ENCODE measurements around the gene MTR. TPM values are rescaled to one million over a fixed set of nuclear protein-coding genes. Genes with fewer than 3 reads are reported as not detected.
"Not testable (repeated sequence)": the region's sequence is repeated elsewhere in the genome, so short reads cannot be mapped to it uniquely, and the experiment has no call there.

The MTR gene
- total RNA-seq, 2 experiments from 2014 or later: 52.5 to 54.7 TPM

DNA sequence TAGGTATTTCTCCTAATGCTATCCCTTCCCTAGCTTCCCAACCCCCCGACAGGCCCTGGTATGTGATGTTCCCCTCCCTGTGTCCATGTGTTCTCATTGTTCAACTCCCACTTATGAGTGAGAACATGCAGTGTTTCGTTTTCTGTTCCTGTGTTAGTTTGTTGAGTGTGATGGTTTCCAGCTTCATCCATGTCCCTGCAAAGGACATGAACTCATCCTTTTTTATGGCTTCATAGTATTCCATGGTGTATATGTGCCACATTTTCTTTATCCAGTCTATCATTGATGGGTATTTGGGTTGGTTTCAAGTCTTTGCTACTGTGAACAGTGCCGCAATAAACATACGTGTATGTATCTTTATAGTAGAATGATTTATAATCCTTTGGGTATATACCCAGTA, 61.6 kb downstream of the MTR start:
- POLR2A ChIA-PET, CTCF ChIA-PET: not testable (repeated sequence)

DNA sequence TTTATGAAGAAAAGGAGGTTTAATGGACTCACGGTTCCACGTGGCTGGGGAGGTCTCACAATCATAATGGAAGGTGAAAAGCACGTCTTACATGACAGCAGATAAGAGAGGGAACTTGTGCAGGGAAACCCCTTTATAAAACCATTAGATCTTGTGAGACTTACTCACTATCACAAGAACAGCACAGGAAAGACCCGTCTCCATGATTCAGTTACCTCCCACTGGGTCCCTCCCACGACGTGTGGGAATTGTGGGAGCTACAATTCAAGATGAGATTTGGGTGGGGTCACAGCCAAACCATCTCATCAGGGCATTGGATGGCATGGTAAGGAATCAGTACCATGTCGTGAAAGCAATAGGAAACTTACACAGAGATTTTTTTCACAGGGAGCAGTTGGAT, 63.1 kb downstream of the MTR start:
- POLR2A ChIA-PET: no interaction called here
- CTCF ChIA-PET: no interaction called here

DNA sequence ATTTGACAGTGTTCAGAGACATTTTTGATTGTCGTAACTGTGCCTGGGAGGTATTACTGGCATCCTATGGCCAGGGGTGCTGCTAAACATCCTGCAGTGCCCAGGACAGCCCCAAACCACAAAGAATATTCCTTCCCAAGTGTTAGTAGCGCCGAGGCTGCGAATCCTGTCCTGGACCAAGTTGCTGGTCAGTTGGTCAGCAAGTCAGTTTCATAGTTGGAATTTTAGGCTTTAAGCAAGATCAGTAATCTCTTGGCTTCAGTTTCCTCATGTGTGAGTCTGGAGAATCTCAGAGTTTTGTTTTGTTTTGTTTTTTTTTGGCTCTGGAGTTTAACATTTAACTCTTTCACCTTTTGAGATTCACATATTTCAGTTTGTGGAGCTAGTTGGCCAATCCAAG, 65.0 kb downstream of the MTR start:
- POLR2A ChIA-PET: no interaction called here
- CTCF ChIA-PET: no interaction called here

DNA sequence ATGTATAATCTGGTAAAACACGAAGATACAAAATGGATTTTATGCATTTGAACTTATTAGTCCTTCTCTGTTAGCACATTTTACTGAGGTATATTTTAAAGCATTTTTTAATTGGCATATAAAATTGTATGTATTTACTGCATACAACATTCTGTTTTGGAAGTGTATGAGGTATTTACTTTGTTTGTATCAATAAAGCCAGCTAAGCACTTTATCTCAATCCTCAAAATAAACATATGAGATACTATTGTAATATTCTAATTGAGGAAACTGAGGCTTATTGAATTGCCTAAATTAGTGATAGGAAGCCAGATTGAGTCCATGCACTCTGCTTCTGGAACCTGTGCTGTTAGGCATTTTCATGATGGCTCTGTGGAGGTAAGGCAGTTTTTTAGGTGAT, 65.6 kb downstream of the MTR start:
- CTCF ChIA-PET: no interaction called here
- POLR2A ChIA-PET: no interaction called here

- POLR2A ChIA-PET: no interaction called here
- CTCF ChIA-PET: no interaction called here
Measured at GRCh38 chr1:236861560-236862218, 66.6 kb downstream of the MTR start.

GRCh38 chr1:236862219-236862591, 67.1 kb downstream of the MTR start:
- ChIA-PET POLR2A (no interaction called here), CTCF (no interaction called here)

DNA sequence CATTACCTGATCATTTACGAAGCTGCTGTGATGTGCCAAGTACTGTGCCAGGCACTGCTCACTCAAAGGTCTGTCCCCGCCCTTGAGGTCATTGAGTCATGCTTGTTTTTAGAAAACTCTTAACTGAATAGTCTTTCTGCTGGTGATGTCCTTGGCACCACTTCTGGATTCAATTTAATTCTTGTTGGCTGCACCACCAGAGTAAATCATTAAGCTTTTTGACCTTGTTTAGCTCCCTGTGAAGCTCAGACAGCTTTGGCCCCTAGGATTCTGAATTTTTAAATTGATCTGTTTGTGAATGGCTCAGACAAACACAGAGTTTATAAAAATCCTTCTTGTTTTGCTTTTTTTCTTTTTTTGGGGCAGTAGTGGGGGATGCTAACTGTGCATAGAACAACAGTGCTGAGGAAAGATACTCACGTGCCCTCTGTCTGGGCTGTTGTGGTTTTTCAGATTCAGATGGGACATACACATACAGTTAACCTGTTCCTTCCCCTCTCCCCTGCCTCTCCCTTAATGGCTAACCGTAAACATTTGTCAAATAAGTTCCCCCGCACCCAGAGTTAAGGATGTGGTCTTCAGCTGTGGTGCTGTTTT, 67.6 kb downstream of the MTR start:
- ChIA-PET POLR2A (no interaction called here), CTCF (no interaction called here)

- POLR2A ChIA-PET: no interaction called here
- CTCF ChIA-PET: no interaction called here
Measured at GRCh38 chr1:236864211-236864610, 69.1 kb downstream of the MTR start.

DNA sequence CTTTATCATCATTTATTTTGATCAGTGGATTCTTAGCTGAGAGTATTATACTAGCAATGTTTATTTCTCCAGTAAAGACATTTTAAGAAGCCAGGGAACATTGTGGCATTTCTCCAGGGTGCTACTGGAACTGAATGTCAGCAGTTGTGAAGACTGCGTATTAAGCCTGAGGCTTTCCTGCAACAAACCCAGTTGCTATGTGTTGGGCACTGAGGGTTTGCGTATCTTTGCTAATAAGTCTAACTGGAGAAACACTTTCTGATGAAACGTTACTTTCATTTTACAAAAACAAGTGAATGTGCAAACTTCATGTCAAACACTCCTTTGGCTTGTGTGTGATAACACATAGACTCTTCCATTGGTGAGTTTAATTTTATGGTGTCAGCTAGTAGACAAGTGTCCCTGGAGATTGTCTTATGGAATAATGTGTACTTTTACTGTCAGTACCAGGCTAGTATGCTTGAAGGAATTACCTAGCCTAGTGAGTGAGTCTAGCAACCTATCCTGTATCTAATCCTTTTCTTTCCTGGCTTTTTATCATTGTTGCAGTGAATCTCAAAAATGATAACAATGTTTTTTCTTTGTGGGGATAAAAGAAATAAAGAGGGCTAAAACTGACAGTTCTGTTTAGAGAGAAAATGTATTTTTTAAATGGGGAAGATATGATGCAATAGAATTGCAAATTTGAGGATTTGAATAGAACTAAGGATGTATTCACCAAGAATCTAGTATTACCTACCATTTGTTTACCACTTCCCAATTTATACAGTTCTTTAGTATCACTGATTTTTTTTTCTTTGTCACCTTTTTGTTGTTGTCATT, 70.1 kb downstream of the MTR start:
- POLR2A ChIA-PET: no interaction called here
- CTCF ChIA-PET: no interaction called here

GRCh38 chr1:236865818-236866155, 70.7 kb downstream of the MTR start:
- CTCF ChIA-PET: no interaction called here
- POLR2A ChIA-PET: no interaction called here

DNA sequence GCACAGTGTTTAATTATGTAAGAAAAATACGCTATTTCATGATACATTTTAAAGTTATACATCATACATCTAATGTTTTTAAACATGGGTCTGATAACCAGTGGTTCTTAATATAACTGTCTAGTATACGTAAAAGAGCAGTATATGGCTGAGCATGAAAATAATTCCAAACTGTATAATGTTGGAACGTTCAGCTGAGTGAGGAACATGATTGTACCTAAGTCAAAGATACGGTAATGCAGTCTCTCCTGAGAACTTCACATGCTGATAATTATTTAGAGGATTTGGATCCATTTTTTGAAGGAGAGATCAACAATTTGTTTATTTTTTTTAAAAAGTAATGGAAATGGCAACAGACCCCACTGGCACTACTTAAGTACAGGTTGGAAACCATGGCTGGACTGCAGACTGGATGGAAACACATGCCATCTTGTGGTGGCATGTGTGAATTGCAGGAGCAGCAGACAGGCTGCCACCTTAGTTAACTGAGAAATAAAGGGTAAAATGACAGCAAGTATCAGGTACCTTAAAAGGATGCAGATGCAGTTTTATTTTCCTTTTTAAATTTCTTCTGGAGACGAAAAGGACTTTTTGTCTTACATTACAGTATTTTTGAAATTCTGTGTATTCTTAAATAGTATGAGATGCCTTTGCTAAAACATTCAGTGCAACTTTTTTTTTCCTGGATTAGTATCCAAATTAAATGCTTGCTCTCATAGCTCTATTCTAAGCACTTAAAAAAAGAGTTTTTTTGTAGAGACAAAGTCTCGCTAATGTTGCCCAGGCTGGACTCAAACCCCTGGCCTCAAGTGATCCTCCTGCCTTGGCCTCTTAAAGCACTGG, 73.8 kb downstream of the MTR start:
- CTCF ChIA-PET: interaction anchor here (1.0 kb wide), 1 partner anchor 100 kb away, joined by 3 read pairs; no protein-coding TSS in a partner anchor
- POLR2A ChIA-PET: no interaction called here

DNA sequence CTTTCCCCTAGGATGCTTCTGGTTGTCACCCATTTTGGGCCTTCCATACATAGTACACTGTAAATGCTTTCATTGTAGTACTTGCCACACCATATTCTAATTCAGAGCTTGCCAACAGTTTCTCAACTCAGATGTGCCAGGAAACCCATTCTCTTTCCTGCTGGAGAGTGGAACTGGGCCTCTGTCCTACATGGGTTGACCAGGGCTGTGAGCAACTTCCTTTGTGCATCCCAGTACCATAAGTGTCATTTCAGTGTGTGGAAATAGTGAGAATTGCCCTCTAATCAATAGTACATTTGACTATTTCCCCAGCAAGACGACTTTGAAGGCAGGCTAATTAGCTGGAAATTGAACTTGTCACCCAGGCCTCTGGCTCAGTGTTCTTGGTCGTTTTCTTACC, 74.8 kb downstream of the MTR start:
- POLR2A ChIA-PET: no interaction called here

DNA sequence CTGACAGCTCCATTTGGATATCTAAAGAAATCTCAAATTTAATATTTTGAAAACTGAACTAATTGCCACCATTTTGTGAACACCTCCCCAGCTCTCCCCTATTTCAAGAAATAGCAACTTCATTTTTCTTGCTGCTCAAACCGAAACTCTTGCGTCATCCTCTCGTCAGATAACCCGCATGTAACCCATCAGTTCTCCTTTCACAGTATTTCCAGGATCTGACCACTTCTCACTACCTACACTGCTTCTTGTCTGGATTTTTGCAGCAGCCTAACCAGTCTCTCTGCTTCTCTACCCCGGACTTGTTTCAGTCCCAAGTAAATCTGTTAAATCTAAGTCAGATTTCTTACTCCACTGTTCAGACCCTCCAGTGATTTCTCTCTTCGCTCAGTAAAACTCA, 75.6 kb downstream of the MTR start:
- POLR2A ChIA-PET: no interaction called here
- CTCF ChIA-PET: interaction anchor here (1.6 kb wide), 1 partner anchor 111 kb away, joined by 5 read pairs; no protein-coding TSS in a partner anchor

More for the DNA sequence above, 74.8 kb downstream of the MTR start:
- CTCF ChIA-PET: no interaction called here

DNA sequence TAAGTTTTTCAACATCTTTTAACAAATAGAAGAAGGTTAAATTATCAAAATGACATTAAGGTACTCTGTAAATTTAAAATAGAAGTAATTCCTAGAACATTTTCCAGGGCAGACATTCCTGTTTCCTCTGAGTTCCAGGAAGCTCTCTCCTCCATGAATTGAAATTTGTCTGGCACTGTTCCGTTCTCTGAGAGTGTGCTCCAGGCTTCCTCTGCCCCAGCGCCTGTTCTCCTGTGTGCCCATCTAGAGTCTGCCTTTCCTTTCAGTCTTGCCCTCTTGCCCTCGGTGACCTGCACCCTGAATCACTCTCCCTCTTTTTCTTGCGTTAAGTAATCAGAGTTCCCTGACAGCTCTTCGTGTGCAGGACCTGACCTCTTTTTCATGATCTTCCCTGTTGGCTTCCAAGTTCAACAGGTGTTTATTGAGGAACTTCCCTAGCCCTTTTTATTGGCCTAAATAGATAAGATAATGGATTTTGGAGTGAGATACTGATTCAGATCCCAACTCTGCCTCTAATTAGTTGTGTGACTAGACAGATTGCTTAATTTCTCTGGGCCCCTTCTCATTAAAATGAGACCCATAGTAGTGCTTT, 77.1 kb downstream of the MTR start:
- POLR2A ChIA-PET: no interaction called here
- CTCF ChIA-PET: no interaction called here

DNA sequence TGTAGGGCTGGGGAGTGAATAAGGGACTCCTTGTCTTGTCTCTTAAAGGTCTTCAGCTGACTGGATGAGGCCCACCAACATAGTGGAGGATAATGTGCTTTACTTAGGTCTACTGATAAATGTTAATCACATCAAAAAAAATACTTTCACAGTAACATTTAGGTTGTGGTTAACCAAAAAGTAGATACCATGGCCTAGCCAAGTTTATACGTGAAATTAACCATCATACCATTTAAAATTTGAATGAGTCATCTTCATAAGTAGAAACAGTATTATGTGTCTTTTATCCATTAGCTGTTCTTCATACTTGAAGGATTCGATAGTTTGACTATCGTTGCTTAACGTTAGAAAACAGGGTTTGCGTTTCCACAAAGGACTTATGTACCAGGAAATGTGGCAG, 80.9 kb downstream of the MTR start:
- POLR2A ChIA-PET: no interaction called here
- CTCF ChIA-PET: no interaction called here

GRCh38 chr1:236877661-236878060, 82.6 kb downstream of the MTR start:
- ChIA-PET POLR2A (no interaction called here), CTCF (no interaction called here)

DNA sequence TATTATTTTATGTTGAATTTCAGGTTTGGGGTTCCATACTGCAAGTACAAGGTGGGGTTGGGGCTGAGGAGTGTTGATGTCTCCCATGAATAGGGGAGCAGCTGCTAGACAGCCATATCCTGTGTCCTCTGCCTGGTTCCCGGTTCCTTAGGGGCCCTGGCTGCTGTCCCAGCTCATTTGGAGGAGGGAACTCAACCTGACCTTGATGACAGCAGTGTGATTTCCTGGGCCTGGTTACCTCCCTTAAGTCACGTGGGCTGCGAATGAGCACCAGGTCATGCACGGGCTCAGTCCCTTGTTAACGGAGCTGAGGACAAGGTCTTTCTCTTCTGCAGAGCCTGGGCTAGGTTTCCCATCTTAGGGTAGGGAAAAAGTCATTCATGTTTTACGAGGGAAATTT, 85.1 kb downstream of the MTR start:
- ChIA-PET POLR2A (no interaction called here), CTCF (no interaction called here)

DNA sequence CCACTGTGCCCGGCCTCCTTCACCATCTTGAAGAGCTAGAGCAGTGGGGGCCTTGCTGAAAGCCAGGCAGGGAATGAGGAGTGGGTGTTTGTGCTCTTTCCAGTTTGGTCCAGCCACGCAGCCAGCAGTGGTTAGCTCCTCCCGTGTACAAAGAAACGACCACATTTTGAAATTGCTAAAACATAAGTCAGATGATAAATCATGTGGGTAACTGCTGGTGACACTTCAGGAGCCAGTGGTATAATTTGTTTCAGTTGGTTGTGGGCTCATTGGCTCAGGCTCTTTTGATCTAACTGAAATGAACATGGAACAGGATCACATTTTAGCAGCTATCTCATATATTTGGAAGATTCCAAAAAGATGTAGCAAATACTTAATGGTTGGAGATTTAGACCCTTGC, 87.6 kb downstream of the MTR start:
- ChIA-PET CTCF (interaction anchor here (0.7 kb wide), 1 partner anchor 187 kb away, joined by 3 read pairs; no protein-coding TSS in a partner anchor), POLR2A (no interaction called here)

- CTCF ChIA-PET: no interaction called here
- POLR2A ChIA-PET: no interaction called here
Measured at GRCh38 chr1:236886199-236886598, 91.1 kb downstream of the MTR start.

GRCh38 chr1:236887081-236887480, 92.0 kb downstream of the MTR start:
- CTCF ChIA-PET: no interaction called here

More at GRCh38 chr1:236887081-236887480, 92.0 kb downstream of the MTR start:
- POLR2A ChIA-PET: no interaction called here
